Left colon (tissue), 2 donors: ENCODE results near the gene RBM20. TPM values are rescaled to one million over a fixed set of nuclear protein-coding genes. Genes with fewer than 3 reads are reported as not detected.
"Not testable (repeated sequence)": the region's sequence is repeated elsewhere in the genome, so short reads cannot be mapped to it uniquely, and the experiment has no call there.

Experiments used
- ATAC-seq: fragments of 200-7000 bp; cut with Tn5 transposase; one replicate; pipeline ENCODE4 v1.9.1; 2020; ENCODE audit warnings: mild to moderate bottlenecking, moderate library complexity
- DNase-seq, 2 donors: peaks; one replicate each; pipeline ENCODE4 v3.0.0-alpha.2; 2020
- intact Hi-C, 2 donors: fragments of 100-400 bp; cut with DNase I in 1 of 2; cut with micrococcal nuclease in 1 of 2; formaldehyde crosslinking; loops; one replicate each; pipeline versions ENCODE4 v1.11.2 to v1.14.0; 2022; cut with DNase I, micrococcal nuclease
- total RNA-seq, 2 donors: library from RNA; stranded (reverse); fragmentation: NEBNext Ultra II Directional; extraction: Animal tissue kit (Norgen Biotek cat#: 25700); gene quantifications; one replicate each; pipeline ENCODE4 v1.2.1, GENCODE V29; 2021
- donor health status: DM: no; HTN: no; CAD: no.
- donor health status: DM: yes; HTN: yes; CAD: no.

Gene RBM20
- total RNA-seq, 2 donors from 2014 or later, result 0.92 to 1.9 TPM

GRCh38 chr10:110861930-110862649, 218.0 kb downstream of the RBM20 start:
- ATAC-seq (no peak), DNase-seq (no peak)
- intact Hi-C loops, result no loop called here

- intact Hi-C loops, result no loop called here
- DNase-seq (no peak), ATAC-seq (no peak)
These were observed 218.8 kb downstream of the RBM20 start for GRCh38 chr10:110862961-110863360.

- ATAC-seq, result no peak
- intact Hi-C loops, result no loop called here
- no peak for DNase-seq
These were observed 219.2 kb downstream of the RBM20 start for GRCh38 chr10:110863361-110863760.

GRCh38 chr10:110863956-110864355, 219.8 kb downstream of the RBM20 start:
- DNase-seq (no peak), ATAC-seq (no peak)
- intact Hi-C loops, result no loop called here

GRCh38 chr10:110864662-110865140, 220.6 kb downstream of the RBM20 start:
- intact Hi-C loops, result no loop called here
- peak in 1 of 2 donors; percentile 56 for DNase-seq
- ATAC-seq, result peak; percentile 66

- ATAC-seq (peak; percentile 61), DNase-seq (peak in 1 of 2 donors; percentile 48)
- intact Hi-C loops, result no loop called here
These were observed 221.2 kb downstream of the RBM20 start for GRCh38 chr10:110865186-110865808.

GRCh38 chr10:110865809-110866482, 221.8 kb downstream of the RBM20 start:
- DNase-seq (no peak), ATAC-seq (peak; percentile 17)
- intact Hi-C loops, result no loop called here

- DNase-seq, result not testable (repeated sequence)
These were observed 223.1 kb downstream of the RBM20 start for GRCh38 chr10:110867011-110867806.

GRCh38 chr10:110867807-110868465, 223.8 kb downstream of the RBM20 start:
- ATAC-seq, result no peak
- intact Hi-C loops, result no loop called here
- no peak for DNase-seq

More at GRCh38 chr10:110867011-110867806, 223.1 kb downstream of the RBM20 start:
- intact Hi-C loops, result not testable (repeated sequence)
- peak; percentile 23 for ATAC-seq

- intact Hi-C loops, result no loop called here
- DNase-seq (no peak), ATAC-seq (no peak)
These were observed 224.8 kb downstream of the RBM20 start for GRCh38 chr10:110868981-110869380.

GRCh38 chr10:110870823-110871297, 226.7 kb downstream of the RBM20 start:
- ATAC-seq (no peak), DNase-seq (no peak)
- intact Hi-C loops, result no loop called here

- DNase-seq (peak; percentile 99 to 100), ATAC-seq (peak; percentile 82)
- intact Hi-C loops, result no loop called here
These were observed 227.4 kb downstream of the RBM20 start, which contains the start of gene PDCD4 for GRCh38 chr10:110871298-110872084. TSS of gene PDCD4 (plus strand) at chr10:110871928. CDS start at chr10:110876028, 4,100 bp downstream.

- intact Hi-C loops, result no loop called here
- DNase-seq (peak; percentile 71 to 84), ATAC-seq (peak; percentile 59)
These were observed 228.2 kb downstream of the RBM20 start for GRCh38 chr10:110872145-110872983.

GRCh38 chr10:110872984-110873923, 229.1 kb downstream of the RBM20 start:
- ATAC-seq (no peak), DNase-seq (no peak)
- intact Hi-C loops, result no loop called here

GRCh38 chr10:110873951-110874350, 229.8 kb downstream of the RBM20 start:
- no peak for ATAC-seq
- DNase-seq, result no peak
- intact Hi-C loops, result no loop called here

GRCh38 chr10:110876000-110876399, 231.9 kb downstream of the RBM20 start:
- ATAC-seq (no peak), DNase-seq (no peak)
- intact Hi-C loops, result no loop called here
